WTC11 (cell line): ENCODE data around the gene AKT2.

Source experiments
- CREB1 ChIP-seq: sonication (generic); formaldehyde crosslinking; IDR thresholded peaks from 2 replicates; pipeline ENCODE4 v1.8.0; 2023; ENCODE audit warnings: mild to moderate bottlenecking, missing genetic modification reagents
- GABPB1 ChIP-seq: sonication (generic); formaldehyde crosslinking; IDR thresholded peaks from 2 replicates; pipeline ENCODE4 v1.8.1; 2023; ENCODE audit warnings: mild to moderate bottlenecking, missing genetic modification reagents
- HMGA2 ChIP-seq: fragments of 250-450 bp; sonication (Bioruptor Pico); IDR thresholded peaks from 2 replicates; pipeline ENCODE4 v1.4.0; 2021; ENCODE audit warnings: mild to moderate bottlenecking, moderate library complexity
- NFE2L1 ChIP-seq: sonication (generic); formaldehyde crosslinking; IDR thresholded peaks from 2 replicates; pipeline ENCODE4 v1.8.1; 2023; ENCODE audit warnings: missing genetic modification reagents
- TF ChIP-seq, protein P1 (sequence below): fragments of 200-600 bp; IDR thresholded peaks from 2 replicates; pipeline ENCODE4 v1.8.0; 2022; ENCODE audit warnings: antibody characterized with exemption
- TF ChIP-seq, protein P2 (sequence below): sonication (generic); formaldehyde crosslinking; conservative IDR thresholded peaks from 2 replicates; pipeline ENCODE4 v1.8.1; 2022; ENCODE audit warnings: mild to moderate bottlenecking, missing genetic modification reagents
- TF ChIP-seq, protein P3 (sequence below): sonication (generic); formaldehyde crosslinking; IDR thresholded peaks from 2 replicates; pipeline ENCODE4 v1.8.0; 2023; ENCODE audit warnings: missing genetic modification reagents, mild to moderate bottlenecking, borderline replicate concordance
- TF ChIP-seq, protein P4 (sequence below): sonication (generic); formaldehyde crosslinking; IDR thresholded peaks from 2 replicates; pipeline ENCODE4 v1.8.1; 2022; ENCODE audit warnings: mild to moderate bottlenecking, missing genetic modification reagents, moderate library complexity, borderline replicate concordance
- TF ChIP-seq, protein P5 (sequence below): sonication (generic); formaldehyde crosslinking; IDR thresholded peaks from 2 replicates; pipeline ENCODE4 v1.8.1; 2023; ENCODE audit warnings: mild to moderate bottlenecking, missing genetic modification reagents, borderline replicate concordance

DNA sequence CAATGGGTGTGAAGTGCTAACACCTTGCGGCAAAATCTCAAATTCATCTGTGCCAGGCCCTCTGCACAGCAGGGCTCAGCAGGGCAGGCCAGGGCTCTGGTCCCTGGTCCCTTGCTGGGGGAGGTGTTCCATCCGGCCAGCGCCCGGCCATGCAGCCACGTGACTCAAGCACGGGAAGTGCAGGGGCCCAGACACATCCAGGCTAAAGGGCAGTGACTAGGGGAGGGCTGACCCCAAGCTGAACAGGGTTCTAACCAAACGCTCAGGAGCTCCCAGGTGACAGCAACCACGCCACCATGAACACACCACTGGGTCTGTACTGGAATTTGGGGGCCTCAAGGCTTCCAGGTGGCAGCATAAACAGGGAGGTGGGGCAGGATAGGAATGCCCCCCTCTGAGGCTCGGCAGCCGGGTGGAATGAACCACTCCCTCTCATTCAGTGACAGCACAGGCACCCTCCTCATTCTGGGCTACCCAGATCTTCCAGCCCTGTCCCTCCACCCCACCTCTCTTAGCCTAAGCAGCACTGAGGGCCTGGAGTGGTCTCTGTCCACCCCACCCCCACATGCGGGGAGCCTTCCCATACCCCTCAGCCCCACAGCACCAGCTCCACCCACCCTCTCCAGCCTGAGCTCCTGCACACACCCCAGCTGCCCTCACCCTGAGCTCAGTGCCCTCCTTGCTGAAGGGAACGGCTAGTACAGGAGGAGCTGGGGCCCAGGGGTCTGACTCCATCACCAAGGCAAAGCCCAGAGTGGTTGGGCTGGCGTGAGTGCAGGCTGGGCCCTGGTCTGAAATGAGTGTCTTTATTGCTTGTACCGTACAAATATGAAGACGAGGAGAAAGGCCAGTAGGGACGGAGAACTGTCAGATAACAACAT lies 53.4 kb downstream of the AKT2 start:
- TF ChIP-seq NFE2L1 (CRISPR knock-in tag) (no peak), HMGA2 (CRISPR knock-in tag) (no peak), GABPB1 (CRISPR knock-in tag) (peak; percentile 63; the same call in 1 of the 2 replicates), CREB1 (CRISPR knock-in tag) (no peak)
- TF ChIP-seq, protein P1, sequence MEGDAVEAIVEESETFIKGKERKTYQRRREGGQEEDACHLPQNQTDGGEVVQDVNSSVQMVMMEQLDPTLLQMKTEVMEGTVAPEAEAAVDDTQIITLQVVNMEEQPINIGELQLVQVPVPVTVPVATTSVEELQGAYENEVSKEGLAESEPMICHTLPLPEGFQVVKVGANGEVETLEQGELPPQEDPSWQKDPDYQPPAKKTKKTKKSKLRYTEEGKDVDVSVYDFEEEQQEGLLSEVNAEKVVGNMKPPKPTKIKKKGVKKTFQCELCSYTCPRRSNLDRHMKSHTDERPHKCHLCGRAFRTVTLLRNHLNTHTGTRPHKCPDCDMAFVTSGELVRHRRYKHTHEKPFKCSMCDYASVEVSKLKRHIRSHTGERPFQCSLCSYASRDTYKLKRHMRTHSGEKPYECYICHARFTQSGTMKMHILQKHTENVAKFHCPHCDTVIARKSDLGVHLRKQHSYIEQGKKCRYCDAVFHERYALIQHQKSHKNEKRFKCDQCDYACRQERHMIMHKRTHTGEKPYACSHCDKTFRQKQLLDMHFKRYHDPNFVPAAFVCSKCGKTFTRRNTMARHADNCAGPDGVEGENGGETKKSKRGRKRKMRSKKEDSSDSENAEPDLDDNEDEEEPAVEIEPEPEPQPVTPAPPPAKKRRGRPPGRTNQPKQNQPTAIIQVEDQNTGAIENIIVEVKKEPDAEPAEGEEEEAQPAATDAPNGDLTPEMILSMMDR, result no peak
- TF ChIP-seq, protein P2, sequence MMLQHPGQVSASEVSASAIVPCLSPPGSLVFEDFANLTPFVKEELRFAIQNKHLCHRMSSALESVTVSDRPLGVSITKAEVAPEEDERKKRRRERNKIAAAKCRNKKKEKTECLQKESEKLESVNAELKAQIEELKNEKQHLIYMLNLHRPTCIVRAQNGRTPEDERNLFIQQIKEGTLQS (CRISPR knock-in tag), result no peak
- TF ChIP-seq, protein P3, sequence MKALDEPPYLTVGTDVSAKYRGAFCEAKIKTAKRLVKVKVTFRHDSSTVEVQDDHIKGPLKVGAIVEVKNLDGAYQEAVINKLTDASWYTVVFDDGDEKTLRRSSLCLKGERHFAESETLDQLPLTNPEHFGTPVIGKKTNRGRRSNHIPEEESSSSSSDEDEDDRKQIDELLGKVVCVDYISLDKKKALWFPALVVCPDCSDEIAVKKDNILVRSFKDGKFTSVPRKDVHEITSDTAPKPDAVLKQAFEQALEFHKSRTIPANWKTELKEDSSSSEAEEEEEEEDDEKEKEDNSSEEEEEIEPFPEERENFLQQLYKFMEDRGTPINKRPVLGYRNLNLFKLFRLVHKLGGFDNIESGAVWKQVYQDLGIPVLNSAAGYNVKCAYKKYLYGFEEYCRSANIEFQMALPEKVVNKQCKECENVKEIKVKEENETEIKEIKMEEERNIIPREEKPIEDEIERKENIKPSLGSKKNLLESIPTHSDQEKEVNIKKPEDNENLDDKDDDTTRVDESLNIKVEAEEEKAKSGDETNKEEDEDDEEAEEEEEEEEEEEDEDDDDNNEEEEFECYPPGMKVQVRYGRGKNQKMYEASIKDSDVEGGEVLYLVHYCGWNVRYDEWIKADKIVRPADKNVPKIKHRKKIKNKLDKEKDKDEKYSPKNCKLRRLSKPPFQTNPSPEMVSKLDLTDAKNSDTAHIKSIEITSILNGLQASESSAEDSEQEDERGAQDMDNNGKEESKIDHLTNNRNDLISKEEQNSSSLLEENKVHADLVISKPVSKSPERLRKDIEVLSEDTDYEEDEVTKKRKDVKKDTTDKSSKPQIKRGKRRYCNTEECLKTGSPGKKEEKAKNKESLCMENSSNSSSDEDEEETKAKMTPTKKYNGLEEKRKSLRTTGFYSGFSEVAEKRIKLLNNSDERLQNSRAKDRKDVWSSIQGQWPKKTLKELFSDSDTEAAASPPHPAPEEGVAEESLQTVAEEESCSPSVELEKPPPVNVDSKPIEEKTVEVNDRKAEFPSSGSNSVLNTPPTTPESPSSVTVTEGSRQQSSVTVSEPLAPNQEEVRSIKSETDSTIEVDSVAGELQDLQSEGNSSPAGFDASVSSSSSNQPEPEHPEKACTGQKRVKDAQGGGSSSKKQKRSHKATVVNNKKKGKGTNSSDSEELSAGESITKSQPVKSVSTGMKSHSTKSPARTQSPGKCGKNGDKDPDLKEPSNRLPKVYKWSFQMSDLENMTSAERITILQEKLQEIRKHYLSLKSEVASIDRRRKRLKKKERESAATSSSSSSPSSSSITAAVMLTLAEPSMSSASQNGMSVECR (CRISPR knock-in tag), result no peak
- TF ChIP-seq, protein P4, sequence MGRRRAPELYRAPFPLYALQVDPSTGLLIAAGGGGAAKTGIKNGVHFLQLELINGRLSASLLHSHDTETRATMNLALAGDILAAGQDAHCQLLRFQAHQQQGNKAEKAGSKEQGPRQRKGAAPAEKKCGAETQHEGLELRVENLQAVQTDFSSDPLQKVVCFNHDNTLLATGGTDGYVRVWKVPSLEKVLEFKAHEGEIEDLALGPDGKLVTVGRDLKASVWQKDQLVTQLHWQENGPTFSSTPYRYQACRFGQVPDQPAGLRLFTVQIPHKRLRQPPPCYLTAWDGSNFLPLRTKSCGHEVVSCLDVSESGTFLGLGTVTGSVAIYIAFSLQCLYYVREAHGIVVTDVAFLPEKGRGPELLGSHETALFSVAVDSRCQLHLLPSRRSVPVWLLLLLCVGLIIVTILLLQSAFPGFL (CRISPR knock-in tag), result no peak
- TF ChIP-seq, protein P5, sequence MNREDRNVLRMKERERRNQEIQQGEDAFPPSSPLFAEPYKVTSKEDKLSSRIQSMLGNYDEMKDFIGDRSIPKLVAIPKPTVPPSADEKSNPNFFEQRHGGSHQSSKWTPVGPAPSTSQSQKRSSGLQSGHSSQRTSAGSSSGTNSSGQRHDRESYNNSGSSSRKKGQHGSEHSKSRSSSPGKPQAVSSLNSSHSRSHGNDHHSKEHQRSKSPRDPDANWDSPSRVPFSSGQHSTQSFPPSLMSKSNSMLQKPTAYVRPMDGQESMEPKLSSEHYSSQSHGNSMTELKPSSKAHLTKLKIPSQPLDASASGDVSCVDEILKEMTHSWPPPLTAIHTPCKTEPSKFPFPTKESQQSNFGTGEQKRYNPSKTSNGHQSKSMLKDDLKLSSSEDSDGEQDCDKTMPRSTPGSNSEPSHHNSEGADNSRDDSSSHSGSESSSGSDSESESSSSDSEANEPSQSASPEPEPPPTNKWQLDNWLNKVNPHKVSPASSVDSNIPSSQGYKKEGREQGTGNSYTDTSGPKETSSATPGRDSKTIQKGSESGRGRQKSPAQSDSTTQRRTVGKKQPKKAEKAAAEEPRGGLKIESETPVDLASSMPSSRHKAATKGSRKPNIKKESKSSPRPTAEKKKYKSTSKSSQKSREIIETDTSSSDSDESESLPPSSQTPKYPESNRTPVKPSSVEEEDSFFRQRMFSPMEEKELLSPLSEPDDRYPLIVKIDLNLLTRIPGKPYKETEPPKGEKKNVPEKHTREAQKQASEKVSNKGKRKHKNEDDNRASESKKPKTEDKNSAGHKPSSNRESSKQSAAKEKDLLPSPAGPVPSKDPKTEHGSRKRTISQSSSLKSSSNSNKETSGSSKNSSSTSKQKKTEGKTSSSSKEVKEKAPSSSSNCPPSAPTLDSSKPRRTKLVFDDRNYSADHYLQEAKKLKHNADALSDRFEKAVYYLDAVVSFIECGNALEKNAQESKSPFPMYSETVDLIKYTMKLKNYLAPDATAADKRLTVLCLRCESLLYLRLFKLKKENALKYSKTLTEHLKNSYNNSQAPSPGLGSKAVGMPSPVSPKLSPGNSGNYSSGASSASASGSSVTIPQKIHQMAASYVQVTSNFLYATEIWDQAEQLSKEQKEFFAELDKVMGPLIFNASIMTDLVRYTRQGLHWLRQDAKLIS (CRISPR knock-in tag), result no peak
